ENCODE results near the gene GALP.
"Not testable (repeated sequence)": the region's sequence is repeated elsewhere in the genome, so short reads cannot be mapped to it uniquely, and the experiment has no call there.

Gene GALP

DNA sequence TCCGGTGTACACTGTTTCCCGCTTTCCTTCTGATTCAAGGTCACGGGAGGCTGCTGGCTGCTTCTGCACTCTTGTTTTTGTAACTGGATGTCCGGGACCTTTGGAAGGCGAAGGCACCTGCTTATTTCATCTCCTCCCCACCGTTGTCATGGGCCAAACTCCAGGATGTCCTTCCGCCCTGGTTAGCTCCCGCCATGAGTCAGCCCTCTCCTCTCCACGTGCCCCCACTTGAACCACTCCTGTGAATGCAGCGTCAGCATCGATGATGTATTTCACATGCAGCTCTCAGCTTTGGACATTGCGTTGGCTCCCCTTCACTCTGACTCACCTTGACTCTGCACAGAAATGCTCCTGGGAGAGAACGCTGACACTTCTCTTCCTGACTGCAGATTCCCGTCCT is 5.5 kb upstream of the GALP start:
- TF ChIP-seq, protein P1, sequence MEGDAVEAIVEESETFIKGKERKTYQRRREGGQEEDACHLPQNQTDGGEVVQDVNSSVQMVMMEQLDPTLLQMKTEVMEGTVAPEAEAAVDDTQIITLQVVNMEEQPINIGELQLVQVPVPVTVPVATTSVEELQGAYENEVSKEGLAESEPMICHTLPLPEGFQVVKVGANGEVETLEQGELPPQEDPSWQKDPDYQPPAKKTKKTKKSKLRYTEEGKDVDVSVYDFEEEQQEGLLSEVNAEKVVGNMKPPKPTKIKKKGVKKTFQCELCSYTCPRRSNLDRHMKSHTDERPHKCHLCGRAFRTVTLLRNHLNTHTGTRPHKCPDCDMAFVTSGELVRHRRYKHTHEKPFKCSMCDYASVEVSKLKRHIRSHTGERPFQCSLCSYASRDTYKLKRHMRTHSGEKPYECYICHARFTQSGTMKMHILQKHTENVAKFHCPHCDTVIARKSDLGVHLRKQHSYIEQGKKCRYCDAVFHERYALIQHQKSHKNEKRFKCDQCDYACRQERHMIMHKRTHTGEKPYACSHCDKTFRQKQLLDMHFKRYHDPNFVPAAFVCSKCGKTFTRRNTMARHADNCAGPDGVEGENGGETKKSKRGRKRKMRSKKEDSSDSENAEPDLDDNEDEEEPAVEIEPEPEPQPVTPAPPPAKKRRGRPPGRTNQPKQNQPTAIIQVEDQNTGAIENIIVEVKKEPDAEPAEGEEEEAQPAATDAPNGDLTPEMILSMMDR (IDR thresholded peaks at IDR 0.05; ENCODE audit: low read depth, low read length) = no peak
- TF ChIP-seq MYC (IDR thresholded peaks at IDR 0.05; ENCODE audit: low read depth, low read length) = no peak
- TF ChIP-seq POLR2A (IDR thresholded peaks at IDR 0.05; ENCODE audit: extremely low read depth, insufficient read length) = no peak
- no peak for TF ChIP-seq MAX (IDR thresholded peaks at IDR 0.05; ENCODE audit: low read depth, low read length)
- no peak overlapping the region for H3K4me3 ChIP-seq (ENCODE audit: low read depth, low read length)
- DNase-seq (ENCODE audit: low read depth) = peak; percentile 11

- TF ChIP-seq MYC (IDR thresholded peaks at IDR 0.05; ENCODE audit: low read depth, low read length) (no peak), MAX (IDR thresholded peaks at IDR 0.05; ENCODE audit: low read depth, low read length) (no peak), POLR2A (IDR thresholded peaks at IDR 0.05; ENCODE audit: extremely low read depth, insufficient read length) (no peak)
- TF ChIP-seq, protein P1 (IDR thresholded peaks at IDR 0.05; ENCODE audit: low read depth, low read length) = no peak
- no peak for DNase-seq (ENCODE audit: low read depth)
These were observed 1.7 kb upstream of the GALP start for GRCh38 chr19:56174086-56174485.

GRCh38 chr19:56174550-56174949 is 1.3 kb upstream of the GALP start:
- H3K4me3 ChIP-seq (ENCODE audit: low read depth, low read length) = no peak overlapping the region
- TF ChIP-seq, protein P1 (IDR thresholded peaks at IDR 0.05; ENCODE audit: low read depth, low read length) = no peak
- no peak for TF ChIP-seq POLR2A (IDR thresholded peaks at IDR 0.05; ENCODE audit: extremely low read depth, insufficient read length)
- no peak for TF ChIP-seq MYC (IDR thresholded peaks at IDR 0.05; ENCODE audit: low read depth, low read length)
- no peak for TF ChIP-seq MAX (IDR thresholded peaks at IDR 0.05; ENCODE audit: low read depth, low read length)
- DNase-seq (ENCODE audit: low read depth) = no peak

More at GRCh38 chr19:56174086-56174485, 1.7 kb upstream of the GALP start:
- no peak overlapping the region for H3K4me3 ChIP-seq (ENCODE audit: low read depth, low read length)

DNA sequence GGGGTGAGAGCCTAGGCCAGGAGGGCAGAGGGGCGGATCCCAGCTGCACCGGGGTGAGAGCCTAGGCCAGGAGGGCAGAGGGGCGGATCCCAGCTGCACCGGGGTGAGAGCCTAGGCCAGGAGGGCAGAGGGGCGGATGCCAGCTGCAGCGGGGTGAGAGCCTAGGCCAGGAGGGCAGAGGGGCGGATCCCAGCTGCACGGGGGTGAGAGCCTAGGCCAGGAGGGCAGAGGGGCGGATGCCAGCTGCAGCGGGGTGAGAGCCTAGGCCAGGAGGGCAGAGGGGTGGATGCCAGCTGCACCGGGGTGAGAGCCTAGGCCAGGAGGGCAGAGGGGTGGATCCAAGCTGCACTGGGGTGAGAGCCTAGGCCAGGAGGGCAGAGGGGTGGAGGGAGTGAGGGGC is 502 bp downstream of the GALP start:
- H3K4me3 ChIP-seq (ENCODE audit: low read depth, low read length); DNase-seq (ENCODE audit: low read depth): not testable (repeated sequence)

GRCh38 chr19:56176881-56177280 is 1.1 kb downstream of the GALP start:
- no peak for TF ChIP-seq MAX (IDR thresholded peaks at IDR 0.05; ENCODE audit: low read depth, low read length)
- no peak for TF ChIP-seq POLR2A (IDR thresholded peaks at IDR 0.05; ENCODE audit: extremely low read depth, insufficient read length)
- TF ChIP-seq, protein P1 (IDR thresholded peaks at IDR 0.05; ENCODE audit: low read depth, low read length) = no peak
- TF ChIP-seq MYC (IDR thresholded peaks at IDR 0.05; ENCODE audit: low read depth, low read length) = no peak
- H3K4me3 ChIP-seq (ENCODE audit: low read depth, low read length) = no peak overlapping the region
- no peak for DNase-seq (ENCODE audit: low read depth)

GRCh38 chr19:56177564-56178243 is 1.9 kb downstream of the GALP start:
- DNase-seq (ENCODE audit: low read depth) = no peak
- TF ChIP-seq, protein P1 (IDR thresholded peaks at IDR 0.05; ENCODE audit: low read depth, low read length) = no peak
- TF ChIP-seq MAX (IDR thresholded peaks at IDR 0.05; ENCODE audit: low read depth, low read length) (no peak), POLR2A (IDR thresholded peaks at IDR 0.05; ENCODE audit: extremely low read depth, insufficient read length) (no peak), MYC (IDR thresholded peaks at IDR 0.05; ENCODE audit: low read depth, low read length) (no peak)
- H3K4me3 ChIP-seq (ENCODE audit: low read depth, low read length) = no peak overlapping the region

Data from NB4 (cell line).